Spleen (tissue), 7 donors: ENCODE data around the gene CIAO3.

Source experiments
- POLR2AphosphoS5 ChIP-seq, 3 donors: sonication (generic); formaldehyde crosslinking; IDR thresholded peaks; one replicate each; pipeline ENCODE4 v1.5.1; 2017; ENCODE audit warnings: antibody characterized with exemption in 3 of 3
- TF ChIP-seq, protein P1 (sequence below), 11 experiments: fragments of 200-600 bp in 7 of 11; fragments of 450-650 bp in 4 of 11; sonication (generic) in 4 of 11; IDR thresholded peaks in 8 of 11; conservative IDR thresholded peaks in 3 of 11; 1 replicate in 7 of 11; 2 replicates in 4 of 11; pipeline versions ENCODE4 v1.4.0 to v1.8.0; 2016 to 2021; ENCODE audit warnings: antibody characterized with exemption in 11 of 11, inconsistent platforms in 4 of 11, mild to moderate bottlenecking in 1 of 11
- donor health status: DM: no; HTN: no; CAD: no; lungs with moderate emphysema.
- donor health status: DM: no; HTN: no; CAD: no.
- donor health status: DM: no; HTN: no; CAD: no.

DNA sequence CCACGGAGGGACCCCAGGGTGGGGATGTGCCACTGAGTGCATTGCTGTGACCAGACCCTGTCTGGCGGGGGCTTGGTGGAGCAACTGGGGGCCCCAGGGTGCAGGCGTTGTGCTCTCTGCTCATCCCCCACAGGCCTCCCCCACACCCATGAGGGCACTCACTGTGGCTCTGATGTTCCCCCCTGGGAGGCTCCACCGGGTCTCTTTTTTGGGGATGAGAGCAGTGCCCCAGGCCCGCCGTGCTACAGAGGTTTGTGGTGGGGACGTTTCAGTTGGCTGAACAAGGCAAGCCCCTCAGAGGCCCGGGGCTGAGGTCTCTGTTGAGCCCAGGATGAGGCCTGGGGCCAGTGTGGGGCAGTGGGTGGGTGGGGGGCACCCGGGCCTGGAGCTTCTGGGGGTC, 17.1 kb downstream of the CIAO3 start:
- TF ChIP-seq, protein P1, sequence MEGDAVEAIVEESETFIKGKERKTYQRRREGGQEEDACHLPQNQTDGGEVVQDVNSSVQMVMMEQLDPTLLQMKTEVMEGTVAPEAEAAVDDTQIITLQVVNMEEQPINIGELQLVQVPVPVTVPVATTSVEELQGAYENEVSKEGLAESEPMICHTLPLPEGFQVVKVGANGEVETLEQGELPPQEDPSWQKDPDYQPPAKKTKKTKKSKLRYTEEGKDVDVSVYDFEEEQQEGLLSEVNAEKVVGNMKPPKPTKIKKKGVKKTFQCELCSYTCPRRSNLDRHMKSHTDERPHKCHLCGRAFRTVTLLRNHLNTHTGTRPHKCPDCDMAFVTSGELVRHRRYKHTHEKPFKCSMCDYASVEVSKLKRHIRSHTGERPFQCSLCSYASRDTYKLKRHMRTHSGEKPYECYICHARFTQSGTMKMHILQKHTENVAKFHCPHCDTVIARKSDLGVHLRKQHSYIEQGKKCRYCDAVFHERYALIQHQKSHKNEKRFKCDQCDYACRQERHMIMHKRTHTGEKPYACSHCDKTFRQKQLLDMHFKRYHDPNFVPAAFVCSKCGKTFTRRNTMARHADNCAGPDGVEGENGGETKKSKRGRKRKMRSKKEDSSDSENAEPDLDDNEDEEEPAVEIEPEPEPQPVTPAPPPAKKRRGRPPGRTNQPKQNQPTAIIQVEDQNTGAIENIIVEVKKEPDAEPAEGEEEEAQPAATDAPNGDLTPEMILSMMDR (IDR thresholded peaks at IDR 0.05 in 8 of 11, conservative IDR thresholded peaks at IDR 0.05 in 3 of 11) = no peak
- TF ChIP-seq POLR2AphosphoS5 (IDR thresholded peaks at IDR 0.05) = no peak
